ENCODE data around the gene KRT75. TPM values are rescaled to one million over a fixed set of nuclear protein-coding genes. Genes with fewer than 3 reads are reported as not detected.

KRT75 gene
- under 1 TPM in 1 of 2 donors, not detected in 1; 0.06 TPM for total RNA-seq
- under 1 TPM in 1 of 2 donors, not detected in 1; 0.12 TPM for polyA plus RNA-seq (ENCODE audit: insufficient read length in 2 of 2)
- long read RNA-seq, donor 1 = 0 reads
- long read RNA-seq, donor 2 = 0 reads
- long read RNA-seq, donor 3 = 0 reads
- long read RNA-seq, donor 4 = 0 reads

DNA sequence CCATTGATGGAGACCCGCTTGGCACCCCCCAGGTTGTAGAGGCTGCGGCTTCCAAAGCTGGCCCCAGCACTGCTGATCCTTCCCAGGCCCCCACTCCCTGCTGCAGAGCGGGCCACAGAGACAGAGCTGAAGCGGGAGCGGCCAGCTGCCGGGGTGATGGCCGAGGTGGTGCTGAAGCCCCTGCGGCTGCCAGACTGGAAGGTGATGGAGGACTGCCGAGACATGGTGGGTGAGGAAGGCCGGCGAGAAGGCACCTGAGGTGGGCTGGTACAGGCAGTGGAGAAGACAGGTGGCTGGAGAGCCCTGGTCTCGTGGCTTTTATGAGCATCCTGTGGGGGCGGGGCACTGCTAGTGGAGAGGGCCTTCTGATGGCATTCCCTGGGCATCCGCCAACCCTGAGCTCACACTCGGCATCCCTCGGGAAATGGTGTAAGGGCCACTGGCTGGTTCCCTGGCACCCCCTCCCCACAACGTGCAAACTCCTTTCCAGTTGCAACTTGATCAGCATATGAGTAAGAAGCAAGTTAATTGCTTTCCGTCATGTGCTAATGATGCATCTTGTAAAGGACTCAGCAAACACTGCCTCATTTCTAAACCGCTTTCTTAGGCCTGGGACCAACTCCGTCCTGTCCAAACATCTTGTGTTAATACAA lies at the start of gene KRT75:
Gene KRT75, minus strand, starts transcription at position 291 of the 653 bp plus-strand sequence. Its CDS starts 67 bp downstream, at position 224.
- WGBS (ENCODE audit: insufficient coverage) = 84% methylated on average over 20 of the region's 20 CpGs
- Histone ChIP-seq H3K4me1 (ENCODE audit: control insufficient read depth, insufficient read depth, low read length) (peaks cover 14% of the 10 kb centered on the region), H3K9me3 (ENCODE audit: control insufficient read depth, insufficient read depth, low read length) (no peaks in the 10 kb centered on the region), H3K36me3 (ENCODE audit: control insufficient read depth, insufficient read depth, low read length) (no peaks in the 10 kb centered on the region), H3K27ac (ENCODE audit: low read depth, low read length) (no peak within 1 kb of the TSS), H3K27me3 (ENCODE audit: control insufficient read depth, insufficient read depth, low read length) (peaks cover 2% of the 10 kb centered on the region), H3K4me3 (ENCODE audit: low read depth, low read length) (no peak within 1 kb of the TSS)
- DNase-seq (ENCODE audit: low read depth in 4 of 6, low spot score in 6 of 6) = peak in 2 of 6 donors; percentile 7 to 43

DNA sequence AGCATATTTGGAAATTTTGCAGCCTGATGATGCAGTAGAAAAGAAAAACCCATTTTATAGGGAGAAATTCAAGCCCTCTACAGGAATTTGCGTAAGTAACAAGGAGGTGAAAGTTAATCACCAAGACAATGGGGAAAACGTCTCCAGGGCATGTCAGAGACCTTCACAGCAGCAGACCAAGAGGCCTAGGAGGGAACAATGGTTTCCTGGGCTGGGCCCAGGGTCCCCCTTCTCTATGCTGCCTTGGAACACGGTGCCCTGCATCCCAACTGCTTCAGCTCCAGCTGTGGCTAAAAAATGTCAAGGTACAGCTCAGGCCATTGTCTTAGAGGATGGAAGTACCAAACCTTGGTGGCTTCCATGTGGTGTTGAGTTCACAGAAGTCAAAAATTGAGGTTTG lies 45.9 kb upstream of the KRT75 start:
- Histone ChIP-seq H3K36me3 (ENCODE audit: control insufficient read depth, insufficient read depth, low read length) (no peaks in the 10 kb centered on the region), H3K27ac (ENCODE audit: low read depth, low read length) (no peak overlapping the region), H3K4me1 (ENCODE audit: control insufficient read depth, insufficient read depth, low read length) (no peaks in the 10 kb centered on the region), H3K27me3 (ENCODE audit: control insufficient read depth, insufficient read depth, low read length) (no peaks in the 10 kb centered on the region), H3K9me3 (ENCODE audit: control insufficient read depth, insufficient read depth, low read length) (peaks cover 2% of the 10 kb centered on the region), H3K4me3 (ENCODE audit: low read depth, low read length) (no peak overlapping the region)
- WGBS (ENCODE audit: insufficient coverage) = 55% methylated on average over 3 of the region's 3 CpGs
- DNase-seq (ENCODE audit: low read depth in 4 of 6, low spot score in 6 of 6) = no peak

DNA sequence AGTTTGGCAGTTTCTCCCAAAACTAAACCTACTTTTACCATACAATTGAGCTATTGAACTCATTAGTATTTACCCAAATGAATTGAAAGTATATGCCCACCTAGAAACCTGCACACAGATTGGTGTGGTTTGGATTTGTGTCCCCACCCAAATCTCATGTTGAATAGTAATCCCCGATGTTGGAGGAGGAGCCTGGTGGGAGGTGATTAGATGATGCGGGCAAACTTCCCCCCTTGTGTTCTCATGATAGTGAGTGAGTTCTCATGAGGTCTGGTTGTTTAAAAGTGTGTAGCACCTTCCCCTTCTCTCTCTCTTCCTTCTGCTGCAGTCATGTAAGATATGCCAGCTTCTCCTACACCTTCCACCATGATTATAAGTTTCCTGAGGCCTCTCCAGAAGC lies 43.5 kb upstream of the KRT75 start:
- Histone ChIP-seq H3K27ac (ENCODE audit: low read depth, low read length) (no peak overlapping the region), H3K36me3 (ENCODE audit: control insufficient read depth, insufficient read depth, low read length) (no peaks in the 10 kb centered on the region), H3K9me3 (ENCODE audit: control insufficient read depth, insufficient read depth, low read length) (no peaks in the 10 kb centered on the region), H3K4me3 (ENCODE audit: low read depth, low read length) (no peak overlapping the region), H3K27me3 (ENCODE audit: control insufficient read depth, insufficient read depth, low read length) (no peaks in the 10 kb centered on the region), H3K4me1 (ENCODE audit: control insufficient read depth, insufficient read depth, low read length) (no peaks in the 10 kb centered on the region)
- DNase-seq (ENCODE audit: low read depth in 4 of 6, low spot score in 6 of 6) = no peak
- no CpG with 5 or more reads among the region's 2 CpGs for WGBS (ENCODE audit: insufficient coverage)

- no peak overlapping the region for H3K27ac ChIP-seq (ENCODE audit: low read depth, low read length)
- no peak overlapping the region for H3K4me3 ChIP-seq (ENCODE audit: low read depth, low read length)
- DNase-seq (ENCODE audit: low read depth in 4 of 6, low spot score in 6 of 6) = no peak
- no CpG with 5 or more reads among the region's 2 CpGs for WGBS (ENCODE audit: insufficient coverage)
- no peaks in the 10 kb centered on the region for H3K9me3 ChIP-seq (ENCODE audit: control insufficient read depth, insufficient read depth, low read length)
- H3K27me3 ChIP-seq (ENCODE audit: control insufficient read depth, insufficient read depth, low read length) = no peaks in the 10 kb centered on the region
- H3K36me3 ChIP-seq (ENCODE audit: control insufficient read depth, insufficient read depth, low read length) = no peaks in the 10 kb centered on the region
- H3K4me1 ChIP-seq (ENCODE audit: control insufficient read depth, insufficient read depth, low read length) = no peaks in the 10 kb centered on the region
Observed at GRCh38 chr12:52474212-52474611, 40.0 kb upstream of the KRT75 start.

DNA sequence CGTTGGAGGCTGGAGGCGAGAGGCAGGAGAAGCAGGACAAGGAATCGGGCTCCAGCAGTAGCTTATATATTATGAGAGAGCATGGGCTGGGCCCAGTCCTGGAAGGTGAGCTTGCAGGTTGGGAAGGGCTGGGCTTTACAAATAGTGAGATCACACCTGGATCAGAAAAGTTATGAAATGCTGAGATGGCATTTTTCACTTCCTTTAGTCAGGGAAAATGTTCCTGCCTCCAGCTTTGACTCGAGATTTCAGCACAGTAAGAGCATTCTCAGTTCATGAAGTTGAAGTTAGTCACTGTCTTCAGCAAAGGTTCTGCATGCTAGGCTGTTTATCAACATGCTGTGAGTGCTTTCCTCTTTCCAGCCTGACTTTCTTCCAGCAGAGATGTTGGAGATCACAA lies 39.6 kb upstream of the KRT75 start, which contains the start of gene KRT6C:
Gene KRT6C, minus strand, starts transcription at position 38 of the 400 bp plus-strand sequence. CDS start 68 bp downstream, outside the sequence.
- peak in 1 of 6 donors; percentile 8 for DNase-seq (ENCODE audit: low read depth in 4 of 6, low spot score in 6 of 6)
- Histone ChIP-seq H3K9me3 (ENCODE audit: control insufficient read depth, insufficient read depth, low read length) (no peaks in the 10 kb centered on the region), H3K4me1 (ENCODE audit: control insufficient read depth, insufficient read depth, low read length) (no peaks in the 10 kb centered on the region), H3K36me3 (ENCODE audit: control insufficient read depth, insufficient read depth, low read length) (no peaks in the 10 kb centered on the region), H3K4me3 (ENCODE audit: low read depth, low read length) (no peak within 1 kb of the TSS), H3K27ac (ENCODE audit: low read depth, low read length) (no peak within 1 kb of the TSS), H3K27me3 (ENCODE audit: control insufficient read depth, insufficient read depth, low read length) (no peaks in the 10 kb centered on the region)
- 75% methylated on average over 4 of the region's 4 CpGs for WGBS (ENCODE audit: insufficient coverage)

DNA sequence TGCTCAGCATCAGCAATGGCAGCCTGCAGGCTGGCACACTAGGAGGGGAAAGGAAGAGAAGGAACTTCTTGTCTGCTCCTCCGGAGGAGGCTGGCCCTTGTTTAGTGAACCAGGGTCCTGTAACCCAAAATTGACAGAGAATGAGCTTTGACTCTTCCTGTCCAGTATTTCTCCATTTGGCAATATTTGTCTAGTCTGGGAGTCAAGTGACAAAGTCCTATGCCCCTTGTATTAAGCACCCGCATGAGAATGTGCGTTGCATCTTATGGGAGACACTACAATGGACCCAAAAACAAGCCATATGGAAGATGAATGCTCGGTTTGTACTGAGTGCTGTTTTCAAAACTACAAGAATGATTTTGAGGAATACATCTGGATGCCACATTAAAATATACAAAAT lies 35.7 kb upstream of the KRT75 start:
- DNase-seq (ENCODE audit: low read depth in 4 of 6, low spot score in 6 of 6) = no peak
- Histone ChIP-seq H3K27ac (ENCODE audit: low read depth, low read length) (no peak overlapping the region), H3K4me1 (ENCODE audit: control insufficient read depth, insufficient read depth, low read length) (no peaks in the 10 kb centered on the region), H3K4me3 (ENCODE audit: low read depth, low read length) (no peak overlapping the region), H3K36me3 (ENCODE audit: control insufficient read depth, insufficient read depth, low read length) (no peaks in the 10 kb centered on the region), H3K9me3 (ENCODE audit: control insufficient read depth, insufficient read depth, low read length) (no peaks in the 10 kb centered on the region), H3K27me3 (ENCODE audit: control insufficient read depth, insufficient read depth, low read length) (no peaks in the 10 kb centered on the region)
- 80% methylated on average over 3 of the region's 4 CpGs for WGBS (ENCODE audit: insufficient coverage)

DNA sequence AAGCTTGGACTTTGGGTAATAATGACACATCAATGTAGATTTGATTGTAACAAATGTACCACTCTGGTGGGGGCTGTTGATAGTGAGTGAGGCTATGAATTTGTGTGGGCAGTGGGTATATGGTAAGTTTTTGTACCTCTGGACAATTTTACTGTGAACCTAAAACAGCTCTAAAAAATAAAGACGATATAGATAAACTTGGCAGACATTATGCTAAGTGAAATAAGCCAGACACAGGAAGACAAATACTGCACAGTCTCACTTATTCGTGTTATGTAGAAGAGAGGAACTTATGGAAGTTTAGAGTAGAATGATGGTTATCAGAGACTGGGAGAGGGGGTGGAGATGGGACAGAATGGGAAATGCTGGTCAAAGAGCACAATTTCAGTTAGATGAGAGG lies 30.7 kb upstream of the KRT75 start:
- WGBS (ENCODE audit: insufficient coverage) = no CpG with 5 or more reads among the region's 2 CpGs

DNA sequence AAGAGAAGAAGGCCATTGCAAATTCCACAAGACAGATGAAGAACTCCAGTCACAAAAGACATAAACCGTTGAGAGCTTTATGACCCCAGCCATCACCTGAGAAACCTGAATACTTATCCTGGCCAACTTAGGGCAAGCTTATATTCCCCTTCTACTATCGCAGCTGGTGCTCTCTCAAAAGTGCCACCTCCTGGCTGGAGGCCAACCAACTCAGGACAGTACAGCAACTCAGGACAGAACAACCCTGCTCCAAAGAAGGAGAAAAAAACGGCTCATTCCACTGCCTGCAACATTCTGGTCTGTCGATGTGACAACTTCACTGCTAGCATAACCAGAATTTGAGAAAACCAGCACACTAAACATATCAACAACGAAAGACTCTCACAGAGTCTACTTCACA lies 27.5 kb upstream of the KRT75 start:
- DNase-seq (ENCODE audit: low read depth in 4 of 6, low spot score in 6 of 6) = no peak
- Histone ChIP-seq H3K4me3 (ENCODE audit: low read depth, low read length) (no peak overlapping the region), H3K4me1 (ENCODE audit: control insufficient read depth, insufficient read depth, low read length) (no peaks in the 10 kb centered on the region), H3K27me3 (ENCODE audit: control insufficient read depth, insufficient read depth, low read length) (no peaks in the 10 kb centered on the region), H3K27ac (ENCODE audit: low read depth, low read length) (no peak overlapping the region), H3K9me3 (ENCODE audit: control insufficient read depth, insufficient read depth, low read length) (no peaks in the 10 kb centered on the region), H3K36me3 (ENCODE audit: control insufficient read depth, insufficient read depth, low read length) (no peaks in the 10 kb centered on the region)
- WGBS (ENCODE audit: insufficient coverage) = 68% methylated on average over 4 of the region's 5 CpGs

More for the DNA sequence above, 30.7 kb upstream of the KRT75 start:
- Histone ChIP-seq H3K4me1 (ENCODE audit: control insufficient read depth, insufficient read depth, low read length) (no peaks in the 10 kb centered on the region), H3K27ac (ENCODE audit: low read depth, low read length) (no peak overlapping the region), H3K36me3 (ENCODE audit: control insufficient read depth, insufficient read depth, low read length) (no peaks in the 10 kb centered on the region), H3K9me3 (ENCODE audit: control insufficient read depth, insufficient read depth, low read length) (no peaks in the 10 kb centered on the region), H3K4me3 (ENCODE audit: low read depth, low read length) (no peak overlapping the region), H3K27me3 (ENCODE audit: control insufficient read depth, insufficient read depth, low read length) (no peaks in the 10 kb centered on the region)
- no peak for DNase-seq (ENCODE audit: low read depth in 4 of 6, low spot score in 6 of 6)

- no peak overlapping the region for H3K4me3 ChIP-seq (ENCODE audit: low read depth, low read length)
- no peaks in the 10 kb centered on the region for H3K4me1 ChIP-seq (ENCODE audit: control insufficient read depth, insufficient read depth, low read length)
- no peak for DNase-seq (ENCODE audit: low read depth in 4 of 6, low spot score in 6 of 6)
- 89% methylated on average over 3 of the region's 5 CpGs for WGBS (ENCODE audit: insufficient coverage)
- H3K9me3 ChIP-seq (ENCODE audit: control insufficient read depth, insufficient read depth, low read length) = no peaks in the 10 kb centered on the region
- H3K36me3 ChIP-seq (ENCODE audit: control insufficient read depth, insufficient read depth, low read length) = no peaks in the 10 kb centered on the region
- no peaks in the 10 kb centered on the region for H3K27me3 ChIP-seq (ENCODE audit: control insufficient read depth, insufficient read depth, low read length)
- H3K27ac ChIP-seq (ENCODE audit: low read depth, low read length) = no peak overlapping the region
Observed at GRCh38 chr12:52458861-52459260, 24.7 kb upstream of the KRT75 start.

DNA sequence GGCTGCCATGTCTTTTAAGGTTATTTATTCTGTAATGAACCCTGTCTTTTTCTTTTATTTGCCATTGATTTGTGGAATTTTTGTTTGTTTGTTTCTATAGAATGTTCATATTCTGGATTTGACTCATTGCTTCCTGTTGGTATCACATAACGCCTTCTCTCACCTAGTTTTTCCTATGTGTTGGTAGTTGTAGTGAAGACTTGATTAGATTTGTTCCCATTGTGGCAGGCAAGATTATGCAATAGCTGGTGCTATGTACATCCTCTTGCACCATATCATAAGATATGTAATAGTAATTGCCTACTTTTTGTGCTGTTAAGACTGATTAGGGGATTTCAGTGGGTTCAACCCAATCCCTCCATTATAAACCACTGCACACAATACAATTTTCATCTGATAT lies 21.6 kb upstream of the KRT75 start:
- no CpG with 5 or more reads among the region's 1 CpG for WGBS (ENCODE audit: insufficient coverage)
- no peaks in the 10 kb centered on the region for H3K4me1 ChIP-seq (ENCODE audit: control insufficient read depth, insufficient read depth, low read length)
- no peaks in the 10 kb centered on the region for H3K27me3 ChIP-seq (ENCODE audit: control insufficient read depth, insufficient read depth, low read length)
- no peak overlapping the region for H3K27ac ChIP-seq (ENCODE audit: low read depth, low read length)
- no peaks in the 10 kb centered on the region for H3K9me3 ChIP-seq (ENCODE audit: control insufficient read depth, insufficient read depth, low read length)
- no peak for DNase-seq (ENCODE audit: low read depth in 4 of 6, low spot score in 6 of 6)
- no peak overlapping the region for H3K4me3 ChIP-seq (ENCODE audit: low read depth, low read length)
- H3K36me3 ChIP-seq (ENCODE audit: control insufficient read depth, insufficient read depth, low read length) = no peaks in the 10 kb centered on the region
